HepG2 (cell line): ENCODE data around the gene CHN2. TPM values are rescaled to one million over a fixed set of nuclear protein-coding genes. Genes with fewer than 3 reads are reported as not detected.

Source experiments
- CREBL2 ChIP-seq: sonication (generic); formaldehyde crosslinking; IDR thresholded peaks from 2 replicates; pipeline ENCODE4 v1.8.1; 2023; ENCODE audit warnings: missing genetic modification reagents, mild to moderate bottlenecking, borderline replicate concordance
- MEIS2 ChIP-seq: sonication (generic); formaldehyde crosslinking; IDR thresholded peaks from 2 replicates; pipeline ENCODE4 v1.9.0; 2021; ENCODE audit warnings: mild to moderate bottlenecking, missing genetic modification reagents
- ONECUT2 ChIP-seq: sonication (generic); formaldehyde crosslinking; IDR thresholded peaks from 2 replicates; pipeline ENCODE4 v1.4.0; 2020; ENCODE audit warnings: missing genetic modification reagents
- SRSF1 ChIP-seq: fragments of 200-400 bp; formaldehyde crosslinking; optimal IDR thresholded peaks from 2 replicates; pipeline ENCODE3; 2017; ENCODE audit warnings: mild to moderate bottlenecking, low read depth, low read length, moderate library complexity
- THAP8 ChIP-seq: sonication (generic); formaldehyde crosslinking; IDR thresholded peaks from 2 replicates; pipeline ENCODE4 v1.5.1; 2020; ENCODE audit warnings: missing genetic modification reagents, mild to moderate bottlenecking, borderline replicate concordance
- THAP9 ChIP-seq: sonication (generic); formaldehyde crosslinking; IDR thresholded peaks from 2 replicates; pipeline ENCODE4; 2020; ENCODE audit warnings: missing genetic modification reagents, mild to moderate bottlenecking, borderline replicate concordance
- ZFP82 ChIP-seq: sonication (generic); formaldehyde crosslinking; IDR thresholded peaks from 2 replicates; pipeline ENCODE4 v1.5.1; 2020; ENCODE audit warnings: mild to moderate bottlenecking, missing genetic modification reagents, borderline replicate concordance
- ZFYVE20 ChIP-seq: sonication (generic); formaldehyde crosslinking; IDR thresholded peaks from 2 replicates; pipeline ENCODE4 v1.8.0; 2023; ENCODE audit warnings: low read depth, mild to moderate bottlenecking, moderate library complexity, missing genetic modification reagents, borderline replicate concordance
- ZNF362 ChIP-seq: sonication (generic); formaldehyde crosslinking; IDR thresholded peaks from 2 replicates; pipeline ENCODE4 v1.4.0; 2020; ENCODE audit warnings: missing genetic modification reagents, mild to moderate bottlenecking, borderline replicate concordance
- ZNF572 ChIP-seq: sonication (generic); formaldehyde crosslinking; IDR thresholded peaks from 2 replicates; pipeline ENCODE4 v1.5.1; 2020; ENCODE audit warnings: mild to moderate bottlenecking, missing genetic modification reagents
- ZNF577 ChIP-seq: sonication (generic); formaldehyde crosslinking; IDR thresholded peaks from 2 replicates; pipeline ENCODE4 v1.4.0; 2020; ENCODE audit warnings: mild to moderate bottlenecking, low read depth, missing genetic modification reagents, borderline replicate concordance
- ZNF775 ChIP-seq: sonication (generic); formaldehyde crosslinking; IDR thresholded peaks from 2 replicates; pipeline ENCODE4 v1.4.0; 2020; ENCODE audit warnings: missing genetic modification reagents, mild to moderate bottlenecking, moderate library complexity, borderline replicate concordance
- ZZZ3 ChIP-seq: sonication (generic); formaldehyde crosslinking; IDR thresholded peaks from 2 replicates; pipeline ENCODE4 v1.4.0; 2020; ENCODE audit warnings: missing genetic modification reagents, mild to moderate bottlenecking, borderline replicate concordance
- polyA plus RNA-seq, 8 experiments: library from polyadenylated mRNA; depleted of rRNA in 3 of 8; stranded (reverse) in 7 of 8; unstranded in 1 of 8; fragments of >200 nt; fragmentation: Illumina TruSeq in 4 of 8; extraction: Trizol in 4 of 8; gene quantifications; 2 replicates each; pipeline versions ENCODE4 v1.2.1 to v1.2.3, GENCODE V29; 2011 to 2016; ENCODE audit warnings: low read depth in 4 of 8, missing spikeins in 1 of 8, mixed read lengths in 1 of 8; ENCODE audit not compliant: insufficient read depth in 1 of 8
- total RNA-seq, 5 experiments: library from RNA; depleted of rRNA; stranded (reverse); fragments of >200 nt; fragmentation: Illumina TruSeq; extraction: Trizol; gene quantifications; 2 replicates each; pipeline ENCODE4 v1.2.3, GENCODE V29; 2016; ENCODE audit warnings: low read depth in 1 of 5
- TF ChIP-seq, protein P1 (sequence below): IDR thresholded peaks from 2 replicates; pipeline ENCODE4 v1.6.1; 2016; ENCODE audit warnings: mild to moderate bottlenecking
- TF ChIP-seq, protein P2 (sequence below): sonication (generic); formaldehyde crosslinking; IDR thresholded peaks from 2 replicates; pipeline ENCODE4 v1.8.0; 2022; ENCODE audit warnings: mild to moderate bottlenecking, missing genetic modification reagents; ENCODE audit not compliant: insufficient replicate concordance

Gene CHN2
- total and polyA plus RNA-seq, 2 of the 13 experiments (the other 11 are each of a cell fraction or from before 2014, with no cell fraction given): 23.5 to 30.5 TPM

DNA sequence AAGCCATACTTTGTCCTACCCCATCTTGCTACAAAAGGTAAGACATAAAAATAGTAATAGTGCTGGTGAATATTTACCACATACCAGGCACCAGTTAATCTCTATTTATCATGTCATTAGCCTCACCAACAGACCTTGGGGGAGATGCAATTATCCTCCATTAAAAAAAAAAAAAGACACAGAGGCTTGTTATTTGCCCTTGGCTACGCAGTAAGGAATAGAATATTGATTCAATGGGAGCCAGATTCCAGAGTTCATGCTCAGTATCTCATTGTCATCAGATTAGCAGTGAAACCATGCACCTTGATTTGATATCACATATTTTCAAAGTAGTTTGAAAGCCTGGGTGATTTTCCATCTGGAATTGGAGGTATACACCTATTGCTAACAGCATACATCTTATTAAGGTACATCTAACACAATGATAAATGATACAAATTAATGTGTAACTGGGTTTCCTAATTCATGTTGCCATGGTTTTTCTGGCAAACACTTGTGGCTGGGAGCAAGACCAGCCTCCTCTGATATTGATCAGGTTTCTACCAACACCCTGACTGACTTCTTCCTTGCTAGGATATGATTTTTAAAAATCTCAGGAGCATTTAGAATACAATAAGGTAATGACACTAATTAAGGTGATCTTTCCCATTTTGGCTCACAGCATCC is 301.9 kb downstream of the CHN2 start (continued):
- TF ChIP-seq MEIS2 (CRISPR knock-in tag) (no peak), ZNF572 (no peak), THAP8 (CRISPR knock-in tag) (no peak), ZNF577 (no peak), ONECUT2 (CRISPR knock-in tag) (peak; percentile 53; the same call in 1 of the 2 replicates), SRSF1 (no peak), ZFYVE20 (CRISPR knock-in tag) (no peak), ZNF775 (no peak), ZNF362 (CRISPR knock-in tag) (0 out of 2 replicates have a peak, but pooled peaks have one; percentile 24), ZFP82 (CRISPR knock-in tag) (no peak), ZZZ3 (CRISPR knock-in tag) (no peak), CREBL2 (CRISPR knock-in tag) (no peak), THAP9 (CRISPR knock-in tag) (no peak)
- TF ChIP-seq, protein P1, sequence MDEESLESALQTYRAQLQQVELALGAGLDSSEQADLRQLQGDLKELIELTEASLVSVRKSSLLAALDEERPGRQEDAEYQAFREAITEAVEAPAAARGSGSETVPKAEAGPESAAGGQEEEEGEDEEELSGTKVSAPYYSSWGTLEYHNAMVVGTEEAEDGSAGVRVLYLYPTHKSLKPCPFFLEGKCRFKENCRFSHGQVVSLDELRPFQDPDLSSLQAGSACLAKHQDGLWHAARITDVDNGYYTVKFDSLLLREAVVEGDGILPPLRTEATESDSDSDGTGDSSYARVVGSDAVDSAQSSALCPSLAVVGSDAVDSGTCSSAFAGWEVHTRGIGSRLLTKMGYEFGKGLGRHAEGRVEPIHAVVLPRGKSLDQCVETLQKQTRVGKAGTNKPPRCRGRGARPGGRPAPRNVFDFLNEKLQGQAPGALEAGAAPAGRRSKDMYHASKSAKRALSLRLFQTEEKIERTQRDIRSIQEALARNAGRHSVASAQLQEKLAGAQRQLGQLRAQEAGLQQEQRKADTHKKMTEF (CRISPR knock-in tag): no peak
- TF ChIP-seq, protein P2, sequence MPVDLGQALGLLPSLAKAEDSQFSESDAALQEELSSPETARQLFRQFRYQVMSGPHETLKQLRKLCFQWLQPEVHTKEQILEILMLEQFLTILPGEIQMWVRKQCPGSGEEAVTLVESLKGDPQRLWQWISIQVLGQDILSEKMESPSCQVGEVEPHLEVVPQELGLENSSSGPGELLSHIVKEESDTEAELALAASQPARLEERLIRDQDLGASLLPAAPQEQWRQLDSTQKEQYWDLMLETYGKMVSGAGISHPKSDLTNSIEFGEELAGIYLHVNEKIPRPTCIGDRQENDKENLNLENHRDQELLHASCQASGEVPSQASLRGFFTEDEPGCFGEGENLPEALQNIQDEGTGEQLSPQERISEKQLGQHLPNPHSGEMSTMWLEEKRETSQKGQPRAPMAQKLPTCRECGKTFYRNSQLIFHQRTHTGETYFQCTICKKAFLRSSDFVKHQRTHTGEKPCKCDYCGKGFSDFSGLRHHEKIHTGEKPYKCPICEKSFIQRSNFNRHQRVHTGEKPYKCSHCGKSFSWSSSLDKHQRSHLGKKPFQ (CRISPR knock-in tag): no peak
